Neural cell (in vitro differentiated cells): ENCODE measurements around the gene AARS2. TPM values are rescaled to one million over a fixed set of nuclear protein-coding genes. Genes with fewer than 3 reads are reported as not detected.

Experiments
- polyA plus RNA-seq: library from polyadenylated mRNA; depleted of rRNA; stranded (reverse); fragments of >200 nt; gene quantifications from 2 replicates; pipeline ENCODE4 v1.2.3, GENCODE V29; 2014

The AARS2 gene
- polyA plus RNA-seq, 1 donor from 2014 or later = 12.6 TPM

Other genes starting within 250 kb of the AARS2 start
- 66.4 and 70.7 TPM in 2 replicates for gene MRPL14, start 185.9 kb downstream of the AARS2 start, polyA plus RNA-seq
- 49.9 and 67.5 TPM in 2 replicates for gene TMEM63B, start 185.8 kb downstream of the AARS2 start, polyA plus RNA-seq
- gene CAPN11, start 154.5 kb downstream of the AARS2 start, polyA plus RNA-seq = not detected in 2 replicates
- not detected in 2 replicates for gene MYMX, start 96.4 kb downstream of the AARS2 start, polyA plus RNA-seq
- gene SLC29A1, start 89.8 kb downstream of the AARS2 start, polyA plus RNA-seq = 18.9 and 29.5 TPM in 2 replicates
- gene HSP90AB1, start 66.2 kb downstream of the AARS2 start, polyA plus RNA-seq = 485 and 522 TPM in 2 replicates
- gene SLC35B2, start 55.8 kb downstream of the AARS2 start, polyA plus RNA-seq = 44.5 and 64.9 TPM in 2 replicates
- gene NFKBIE, start 47.8 kb downstream of the AARS2 start, polyA plus RNA-seq = 15.1 and 16.8 TPM in 2 replicates
- 66.0 and 82.1 TPM in 2 replicates for gene TMEM151B, start 42.9 kb downstream of the AARS2 start, polyA plus RNA-seq
- not detected in 2 replicates for gene SPATS1, start 29.3 kb upstream of the AARS2 start, polyA plus RNA-seq
- gene CDC5L, start 74.4 kb upstream of the AARS2 start, polyA plus RNA-seq = 27.3 and 28.9 TPM in 2 replicates